HG03558 (cell line): ENCODE measurements around the gene LONRF3.
"Not testable (repeated sequence)": the region's sequence is repeated elsewhere in the genome, so short reads cannot be mapped to it uniquely, and the experiment has no call there.

Experiments
- ATAC-seq: cut with Tn5 transposase; IDR thresholded peaks from one replicate; pipeline ENCODE4 v1.9.1; 2021; ENCODE audit warnings: moderate number of reproducible peaks; ENCODE audit not compliant: unreplicated experiment; ENCODE audit errors: extremely low read depth

Gene LONRF3

DNA sequence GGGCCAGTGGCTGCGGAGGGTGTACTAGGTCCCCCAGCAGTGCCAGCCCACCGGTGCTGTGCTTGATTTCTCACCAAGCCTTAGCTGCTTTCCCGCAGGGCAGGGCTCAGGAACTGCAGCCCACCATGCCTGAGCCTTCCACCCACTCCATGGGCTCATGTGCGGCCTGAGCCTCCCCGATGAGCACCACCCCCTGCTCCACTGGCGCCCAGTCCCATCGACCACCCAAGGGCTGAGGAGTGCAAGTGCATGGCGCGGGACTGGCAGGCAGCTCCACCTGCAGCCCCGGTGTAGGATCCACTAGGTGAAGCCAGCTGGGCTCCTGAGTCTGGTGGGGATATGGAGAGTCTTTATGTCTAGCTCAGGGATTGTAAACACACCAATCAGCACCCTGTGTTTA is 55.2 kb downstream of the LONRF3 start:
- ATAC-seq = not testable (repeated sequence)

DNA sequence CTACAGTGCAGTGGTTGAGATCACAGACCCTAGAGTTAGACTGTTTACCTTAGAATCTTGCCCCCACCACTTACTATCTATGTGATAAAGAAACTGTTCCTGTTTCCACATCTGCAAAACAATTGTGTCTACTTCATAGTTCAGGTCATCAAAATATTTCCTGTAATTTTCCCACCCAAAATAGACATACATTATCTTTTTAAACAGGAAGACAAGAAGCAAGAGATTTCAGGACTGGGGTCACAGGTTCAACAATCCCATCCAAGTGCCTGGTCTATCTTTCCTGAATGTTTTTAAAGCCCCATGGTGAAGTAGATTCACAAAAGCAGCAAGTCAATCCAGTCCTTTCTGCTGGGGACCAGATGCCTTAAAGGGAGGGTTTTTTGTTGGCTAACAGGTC is 56.6 kb downstream of the LONRF3 start:
- ATAC-seq = no peak

GRCh38 chrX:119036107-119037029 is 62.0 kb downstream of the LONRF3 start:
- ATAC-seq = no peak

GRCh38 chrX:119040432-119040831 is 66.0 kb downstream of the LONRF3 start:
- ATAC-seq = no peak

- ATAC-seq = no peak
Observed at GRCh38 chrX:119041175-119041574, 66.8 kb downstream of the LONRF3 start.

- ATAC-seq = no peak
Observed at GRCh38 chrX:119042040-119042439, 67.6 kb downstream of the LONRF3 start.

- ATAC-seq = no peak
Observed at GRCh38 chrX:119042996-119043395, 68.6 kb downstream of the LONRF3 start.

DNA sequence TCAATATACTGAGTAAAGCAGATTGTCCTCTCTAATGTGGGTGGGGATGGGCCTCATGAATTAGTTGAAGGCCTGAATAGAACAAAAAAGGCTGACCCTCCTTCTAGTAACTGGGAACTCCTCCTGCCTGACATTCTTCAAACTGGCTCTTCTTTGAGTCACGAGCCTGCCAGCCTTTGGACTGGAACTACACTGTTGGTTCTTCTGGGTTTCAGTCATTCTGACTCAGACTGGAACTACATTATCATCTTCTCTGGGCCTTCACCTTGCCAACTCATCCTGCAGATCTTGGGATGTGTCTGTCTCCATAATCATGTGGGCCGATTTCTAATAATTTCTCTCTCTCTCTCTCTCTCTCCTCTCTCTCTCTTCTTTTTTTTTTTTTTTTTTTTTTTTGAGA is 71.5 kb downstream of the LONRF3 start:
- no peak for ATAC-seq

DNA sequence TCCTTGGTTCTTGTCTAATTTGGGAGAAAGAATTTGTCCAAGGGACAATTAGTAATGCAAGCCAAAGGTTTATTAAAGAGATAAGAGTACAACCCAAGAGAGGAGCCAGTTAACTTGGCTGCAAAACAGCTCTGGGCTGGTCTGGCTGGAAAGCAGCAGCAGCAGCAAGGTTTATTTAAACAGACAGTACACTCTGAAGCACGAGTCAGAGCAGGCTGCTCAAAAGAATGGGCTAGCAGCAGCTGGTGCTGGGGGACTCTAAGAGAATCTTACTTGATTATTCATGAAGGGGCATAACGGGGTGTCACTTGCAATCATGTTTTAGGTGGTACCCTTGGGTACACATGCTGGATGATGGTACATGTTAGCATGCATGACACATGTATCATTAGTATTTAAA is 81.3 kb downstream of the LONRF3 start:
- no peak for ATAC-seq

DNA sequence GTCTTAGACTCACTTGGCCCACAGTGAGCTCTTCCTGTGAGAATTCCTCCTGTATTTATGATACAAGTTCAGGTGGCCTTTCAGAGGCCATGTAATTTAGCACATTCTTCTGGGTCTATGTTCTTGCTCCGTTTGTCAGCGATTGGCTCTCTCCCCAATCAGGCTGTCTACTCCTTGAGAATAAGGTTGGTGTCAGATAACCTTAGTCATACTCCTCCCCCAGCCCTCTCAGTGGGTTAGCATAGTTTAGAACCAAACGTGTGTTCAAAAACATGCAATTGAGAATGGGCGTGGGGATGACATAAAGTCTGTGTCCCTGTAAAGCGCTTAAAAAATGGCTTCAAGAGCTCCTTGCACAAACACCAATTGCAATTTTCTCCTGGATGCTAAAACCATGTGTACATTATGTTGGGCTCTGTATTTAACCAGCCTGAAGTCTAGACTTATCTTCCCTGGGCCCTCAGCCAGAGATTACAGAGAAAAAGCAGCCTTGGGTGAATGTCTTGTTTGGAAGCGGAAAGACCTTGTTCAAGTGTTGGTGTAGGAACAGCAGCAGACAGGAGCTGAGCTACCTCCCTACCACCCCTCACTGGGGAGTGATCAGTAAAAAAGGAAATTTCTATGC is 88.4 kb downstream of the LONRF3 start:
- no peak for ATAC-seq

- no peak for ATAC-seq
Observed at GRCh38 chrX:119063428-119063827, 89.0 kb downstream of the LONRF3 start.

GRCh38 chrX:119067023-119067739 is 92.8 kb downstream of the LONRF3 start:
- ATAC-seq = no peak
